GM10248 (cell line): ENCODE measurements around the gene ENTREP3.

ENCODE experiments used
- CTCF ChIA-PET: fragments of 300-600 bp; sonication (Branson Sonifier 250); formaldehyde crosslinking; extraction: SDS; loops from one replicate; lab custom pipeline; 2021; ENCODE audit warnings: antibody characterized with exemption; lab: Yijun Ruan, JAX
- POLR2A ChIA-PET: fragments of 350-650 bp; sonication (Branson Sonifier 250); formaldehyde crosslinking; extraction: SDS; loops from one replicate; lab custom pipeline; 2020; ENCODE audit warnings: antibody characterized with exemption; lab: Yijun Ruan, JAX
- DNase-seq: peaks from one replicate; pipeline ENCODE4 v3.0.0; 2012; ENCODE audit errors: extremely low spot score
- TF ChIP-seq, protein P1 (sequence below): IDR thresholded peaks from 2 replicates; pipeline ENCODE4 v1.5.1; 2012; ENCODE audit warnings: mild to moderate bottlenecking, low read depth; ENCODE audit errors: extremely low read depth, missing control alignments, control extremely low read depth

ENTREP3 gene

DNA sequence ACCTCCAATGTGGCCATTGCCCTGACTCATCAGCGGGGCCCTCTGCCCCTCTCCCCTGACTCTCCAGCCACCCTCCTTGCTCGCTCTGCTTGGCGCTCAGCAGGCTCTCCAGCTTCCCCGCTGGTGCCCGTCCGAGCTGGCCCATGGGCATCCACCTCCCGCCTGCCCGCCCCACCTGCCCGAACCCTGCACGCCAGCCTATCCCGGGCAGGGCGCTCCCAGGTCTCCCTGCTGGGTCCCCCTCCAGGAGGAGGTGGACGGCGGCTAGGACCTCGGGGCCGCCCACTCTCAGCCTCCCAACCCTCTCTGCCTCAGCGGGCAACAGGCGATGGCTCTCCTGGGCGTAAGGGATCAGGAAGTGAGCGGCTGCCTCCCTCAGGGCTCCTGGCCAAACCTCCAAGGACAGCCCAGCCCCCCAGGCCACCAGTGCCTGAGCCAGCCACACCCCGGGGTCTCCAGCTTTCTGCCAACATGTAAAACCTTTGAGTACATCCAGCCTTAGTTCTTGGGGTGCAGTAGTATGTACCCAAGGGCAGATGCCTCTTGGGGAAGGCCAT lies 32.8 kb upstream of the ENTREP3 start:
- DNase-seq, result no peak
- ChIA-PET POLR2A (no interaction called here), CTCF (interaction anchor here (0.5 to 1.1 kb wide), 2 partner anchors 12 to 62 kb away, joined by 3 read pairs; no protein-coding TSS in a partner anchor)
- TF ChIP-seq, protein P1, sequence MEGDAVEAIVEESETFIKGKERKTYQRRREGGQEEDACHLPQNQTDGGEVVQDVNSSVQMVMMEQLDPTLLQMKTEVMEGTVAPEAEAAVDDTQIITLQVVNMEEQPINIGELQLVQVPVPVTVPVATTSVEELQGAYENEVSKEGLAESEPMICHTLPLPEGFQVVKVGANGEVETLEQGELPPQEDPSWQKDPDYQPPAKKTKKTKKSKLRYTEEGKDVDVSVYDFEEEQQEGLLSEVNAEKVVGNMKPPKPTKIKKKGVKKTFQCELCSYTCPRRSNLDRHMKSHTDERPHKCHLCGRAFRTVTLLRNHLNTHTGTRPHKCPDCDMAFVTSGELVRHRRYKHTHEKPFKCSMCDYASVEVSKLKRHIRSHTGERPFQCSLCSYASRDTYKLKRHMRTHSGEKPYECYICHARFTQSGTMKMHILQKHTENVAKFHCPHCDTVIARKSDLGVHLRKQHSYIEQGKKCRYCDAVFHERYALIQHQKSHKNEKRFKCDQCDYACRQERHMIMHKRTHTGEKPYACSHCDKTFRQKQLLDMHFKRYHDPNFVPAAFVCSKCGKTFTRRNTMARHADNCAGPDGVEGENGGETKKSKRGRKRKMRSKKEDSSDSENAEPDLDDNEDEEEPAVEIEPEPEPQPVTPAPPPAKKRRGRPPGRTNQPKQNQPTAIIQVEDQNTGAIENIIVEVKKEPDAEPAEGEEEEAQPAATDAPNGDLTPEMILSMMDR, result no peak

DNA sequence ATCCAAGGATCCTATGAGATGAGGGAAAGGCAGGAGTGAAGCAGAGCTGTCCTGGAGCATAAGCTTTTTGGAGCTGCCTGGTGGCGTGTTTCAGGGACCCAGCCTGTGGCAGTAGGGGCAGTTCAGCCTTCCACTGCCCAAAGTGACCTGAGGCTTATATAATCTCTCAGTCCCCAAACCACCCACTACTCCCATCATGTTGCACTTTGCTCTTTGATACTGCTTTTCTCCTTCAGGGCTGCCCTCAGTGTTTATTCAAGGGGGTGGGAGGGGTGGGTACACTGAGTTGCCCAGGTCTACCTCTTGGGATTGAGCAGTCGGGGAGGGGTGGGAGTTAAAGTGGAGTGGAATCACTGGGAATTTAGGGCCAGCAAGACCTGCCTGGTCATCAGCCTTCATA lies 31.3 kb upstream of the ENTREP3 start:
- no peak for DNase-seq
- TF ChIP-seq, protein P1, result no peak
- ChIA-PET CTCF (interaction anchor here (1.2 to 2.0 kb wide), 3 partner anchors 10 to 35 kb away, joined by 4 to 6 read pairs (median 5); partner anchors contain the start of gene FDPS), POLR2A (interaction anchor here (0.7 kb wide), 1 partner anchor 28 kb away, joined by 4 read pairs; no protein-coding TSS in a partner anchor)

DNA sequence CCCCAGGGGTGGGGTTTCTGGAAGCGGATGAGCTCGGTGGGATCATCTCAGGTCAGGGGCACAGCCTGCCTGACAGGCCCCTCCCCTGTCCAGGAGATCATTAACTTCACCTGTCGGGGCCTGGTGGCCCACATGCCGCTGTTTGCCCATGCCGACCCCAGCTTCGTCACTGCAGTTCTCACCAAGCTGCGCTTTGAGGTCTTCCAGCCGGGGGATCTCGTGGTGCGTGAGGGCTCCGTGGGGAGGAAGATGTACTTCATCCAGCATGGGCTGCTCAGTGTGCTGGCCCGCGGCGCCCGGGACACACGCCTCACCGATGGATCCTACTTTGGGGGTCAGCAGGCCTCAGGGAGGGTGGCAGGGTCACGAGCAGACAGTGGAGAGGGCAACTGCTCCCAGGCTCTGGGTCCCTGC lies 30.4 kb upstream of the ENTREP3 start:
- ChIA-PET POLR2A (no interaction called here), CTCF (interaction anchor here (1.2 to 2.0 kb wide), 3 partner anchors 9 to 34 kb away, joined by 4 to 6 read pairs (median 5); partner anchors contain the start of gene FDPS)
- DNase-seq, result no peak
- TF ChIP-seq, protein P1, result no peak

DNA sequence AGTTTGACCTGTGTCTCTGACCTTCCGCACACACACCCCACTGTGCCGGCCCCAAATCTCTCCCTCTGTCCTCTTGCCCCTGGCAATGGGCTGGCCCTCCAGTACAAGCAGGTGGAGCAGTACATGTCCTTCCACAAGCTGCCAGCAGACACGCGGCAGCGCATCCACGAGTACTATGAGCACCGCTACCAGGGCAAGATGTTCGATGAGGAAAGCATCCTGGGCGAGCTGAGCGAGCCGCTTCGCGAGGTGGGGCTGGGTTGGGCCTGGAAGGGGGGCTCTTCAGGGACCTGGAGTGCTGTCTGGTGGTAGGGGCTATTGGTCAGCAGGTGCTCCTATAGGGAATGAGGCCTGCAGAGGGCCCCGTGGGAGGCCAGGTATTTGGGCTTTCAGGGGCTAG lies 29.8 kb upstream of the ENTREP3 start:
- TF ChIP-seq, protein P1, result no peak
- DNase-seq, result no peak
- ChIA-PET POLR2A (no interaction called here), CTCF (interaction anchor here (1.3 to 2.0 kb wide), 2 partner anchors 9 to 34 kb away, joined by 5 to 6 read pairs; no protein-coding TSS in a partner anchor)

DNA sequence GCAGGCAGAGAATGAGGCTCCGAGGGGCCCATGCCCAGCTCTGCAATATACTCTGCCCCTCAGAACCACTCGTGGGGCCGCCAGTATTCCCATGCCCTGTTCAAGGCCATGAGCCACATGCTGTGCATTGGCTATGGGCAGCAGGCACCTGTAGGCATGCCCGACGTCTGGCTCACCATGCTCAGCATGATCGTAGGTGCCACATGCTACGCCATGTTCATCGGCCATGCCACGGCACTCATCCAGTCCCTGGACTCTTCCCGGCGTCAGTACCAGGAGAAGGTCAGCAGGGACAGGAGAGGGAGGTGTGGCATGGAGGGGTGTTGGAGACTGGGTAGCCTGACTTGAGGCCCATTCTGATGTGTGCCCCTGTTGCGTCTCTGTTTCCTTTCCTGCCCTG lies 29.2 kb upstream of the ENTREP3 start:
- POLR2A ChIA-PET, result no interaction called here
- CTCF ChIA-PET, result interaction anchor here (2.0 kb wide), 1 partner anchor 33 kb away, joined by 5 read pairs; no protein-coding TSS in a partner anchor
- DNase-seq, result no peak
- TF ChIP-seq, protein P1, result no peak

DNA sequence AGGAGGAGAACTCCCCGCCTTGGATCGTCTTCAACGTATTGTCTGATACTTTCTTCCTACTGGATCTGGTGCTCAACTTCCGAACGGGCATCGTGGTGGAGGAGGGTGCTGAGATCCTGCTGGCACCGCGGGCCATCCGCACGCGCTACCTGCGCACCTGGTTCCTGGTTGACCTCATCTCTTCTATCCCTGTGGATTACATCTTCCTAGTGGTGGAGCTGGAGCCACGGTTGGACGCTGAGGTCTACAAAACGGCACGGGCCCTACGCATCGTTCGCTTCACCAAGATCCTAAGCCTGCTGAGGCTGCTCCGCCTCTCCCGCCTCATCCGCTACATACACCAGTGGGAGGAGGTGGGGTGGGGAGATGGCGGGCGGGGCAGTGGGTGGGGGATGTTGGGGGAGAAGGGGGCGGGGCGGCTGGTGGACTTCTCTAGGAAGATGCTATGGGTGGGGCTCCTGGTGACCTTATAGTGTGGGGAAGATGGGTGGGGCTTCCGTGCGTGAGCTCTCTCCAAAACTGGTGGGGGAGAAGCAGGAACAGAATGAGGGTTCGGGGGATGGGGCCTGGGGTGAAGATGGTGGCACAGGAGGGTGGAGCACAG lies 27.3 kb upstream of the ENTREP3 start:
- CTCF ChIA-PET, result interaction anchor here (1.6 to 1.7 kb wide), 2 partner anchors 31 to 41 kb away, joined by 5 to 6 read pairs; no protein-coding TSS in a partner anchor
- TF ChIP-seq, protein P1, result no peak
- POLR2A ChIA-PET, result no interaction called here
- DNase-seq, result no peak
